GM19397 (cell line): ENCODE results near the gene PLCH2.

Experiments used
- ATAC-seq: cut with Tn5 transposase; IDR thresholded peaks from one replicate; pipeline ENCODE4 v1.9.1; 2021; ENCODE audit warnings: mild to moderate bottlenecking, moderate library complexity; ENCODE audit not compliant: unreplicated experiment

PLCH2 gene

GRCh38 chr1:2528016-2528415, 51.9 kb downstream of the PLCH2 start:
- ATAC-seq, result no peak

- ATAC-seq, result no peak
These were observed 52.5 kb downstream of the PLCH2 start for GRCh38 chr1:2528611-2528965.

GRCh38 chr1:2528966-2529783, 53.1 kb downstream of the PLCH2 start:
- no peak for ATAC-seq

GRCh38 chr1:2529784-2530512, 53.9 kb downstream of the PLCH2 start, which contains the start of gene HES5:
HES5 (minus strand) TSS chr1:2530263; CDS start chr1:2530164, 99 bp downstream.
- no peak for ATAC-seq

- no peak for ATAC-seq
These were observed 54.6 kb downstream of the PLCH2 start for GRCh38 chr1:2530513-2531361.

GRCh38 chr1:2532485-2533160, 56.5 kb downstream of the PLCH2 start:
- no peak for ATAC-seq

- ATAC-seq, result no peak
These were observed 57.3 kb downstream of the PLCH2 start for GRCh38 chr1:2533365-2533764.

GRCh38 chr1:2534315-2534686, 58.2 kb downstream of the PLCH2 start:
- no peak for ATAC-seq

- ATAC-seq, result no peak
These were observed 58.8 kb downstream of the PLCH2 start for GRCh38 chr1:2534687-2535441.

GRCh38 chr1:2535455-2535854, 59.4 kb downstream of the PLCH2 start:
- ATAC-seq, result no peak

- no peak for ATAC-seq
These were observed 59.9 kb downstream of the PLCH2 start for GRCh38 chr1:2535981-2536380.

- no peak for ATAC-seq
These were observed 61.7 kb downstream of the PLCH2 start for GRCh38 chr1:2537784-2538115.

- ATAC-seq, result no peak
These were observed 62.3 kb downstream of the PLCH2 start for GRCh38 chr1:2538376-2538775.

- no peak for ATAC-seq
These were observed 62.8 kb downstream of the PLCH2 start for GRCh38 chr1:2538872-2539271.

- no peak for ATAC-seq
These were observed 63.3 kb downstream of the PLCH2 start for GRCh38 chr1:2539312-2539907.

- ATAC-seq, result no peak
These were observed 64.9 kb downstream of the PLCH2 start for GRCh38 chr1:2540816-2541492.

- no peak for ATAC-seq
These were observed 65.6 kb downstream of the PLCH2 start for GRCh38 chr1:2541619-2542245.

GRCh38 chr1:2542246-2542915, 66.3 kb downstream of the PLCH2 start:
- ATAC-seq, result no peak
